GM12878 (cell line): ENCODE measurements around the gene TANC1. TPM values are rescaled to one million over a fixed set of nuclear protein-coding genes. Genes with fewer than 3 reads are reported as not detected.

Experiments used
- ATAC-seq: fragments of 200-7000 bp; cut with Tn5 transposase; 3 replicates; pipeline ENCODE4 v1.9.1; 2020; ENCODE audit warnings: mild to moderate bottlenecking, moderate library complexity
- BruUV-seq: library from RNA; stranded (reverse); fragments of 400-500 nt; replicated peaks from 2 replicates; lab custom pipeline; 2021; lab: Mats Ljungman, UMichigan
- CTCF ChIA-PET: fragments of 300-600 bp; sonication (Branson Sonifier 250); formaldehyde crosslinking; extraction: SDS; loops from one replicate; lab custom pipeline; 2021; ENCODE audit warnings: inconsistent platforms; lab: Yijun Ruan, JAX
- POLR2A ChIA-PET: fragments of 350-600 bp; formaldehyde crosslinking; extraction: SDS; loops from one replicate; lab custom pipeline; 2021; ENCODE audit warnings: inconsistent platforms; lab: Charles Lee
- RAD21 ChIA-PET: fragments of 300-600 bp; sonication (Branson Sonifier 250); formaldehyde crosslinking; loops from one replicate; lab custom pipeline; 2023; ENCODE audit warnings: antibody characterized with exemption; ENCODE audit not compliant: unreplicated experiment; lab: Charles Lee
- SMC1A ChIA-PET: fragments of 300-600 bp; sonication (Branson Sonifier 250); formaldehyde crosslinking; loops from one replicate; lab custom pipeline; 2023; ENCODE audit not compliant: unreplicated experiment, uncharacterized antibody; lab: Charles Lee
- DNase-seq: peaks from one replicate; pipeline ENCODE4 v3.0.0-alpha.2; 2011; ENCODE audit warnings: low read depth, low spot score
- FAIRE-seq: peaks from 3 replicates; lab custom pipeline; 2011; peaks lifted over from hg19 to GRCh38; lab: Jason Lieb, UNC
- H2AFZ ChIP-seq: 2 replicates; pipeline ENCODE4 v1.6.0; 2011; ENCODE audit warnings: low read depth, low read length, control low read depth; ENCODE audit not compliant: control insufficient read depth
- H3K27ac ChIP-seq: 2 replicates; pipeline ENCODE4 v1.5.1; 2011; ENCODE audit warnings: control low read depth; ENCODE audit not compliant: control insufficient read depth, insufficient read depth
- H3K27me3 ChIP-seq, 2 experiments: replicated peaks in 1 of 2; 2 replicates each; pipeline versions ENCODE4 v1.6.0 to v1.6.1; 2011; ENCODE audit warnings: low read length in 1 of 2; ENCODE audit not compliant: control insufficient read depth in 2 of 2, insufficient read depth in 2 of 2
- H3K36me3 ChIP-seq, 2 experiments: 2 replicates each; pipeline ENCODE4 v1.5.1; 2011; ENCODE audit warnings: low read length in 1 of 2; ENCODE audit not compliant: control insufficient read depth in 2 of 2, insufficient read depth in 2 of 2
- H3K4me1 ChIP-seq: 2 replicates; pipeline ENCODE4 v1.6.1; 2011; ENCODE audit warnings: mild to moderate bottlenecking, low read length, moderate library complexity, mixed read lengths; ENCODE audit not compliant: control insufficient read depth, insufficient read depth
- H3K4me2 ChIP-seq: 2 replicates; pipeline ENCODE4 v1.6.0; 2011; ENCODE audit warnings: control low read depth; ENCODE audit not compliant: control insufficient read depth, insufficient read depth
- H3K4me3 ChIP-seq: fragments of 200-600 bp; sonication (generic); 2 replicates; pipeline ENCODE4 v1.5.1; 2016
- H3K79me2 ChIP-seq: 2 replicates; pipeline ENCODE4 v1.6.0; 2011; ENCODE audit warnings: low read length; ENCODE audit not compliant: control insufficient read depth, insufficient read depth
- H3K9ac ChIP-seq: 2 replicates; pipeline ENCODE4 v1.8.0; 2011; ENCODE audit warnings: low read length, control low read depth, mixed read lengths; ENCODE audit not compliant: control insufficient read depth, insufficient read depth
- H3K9me3 ChIP-seq: replicated peaks from 3 replicates; pipeline ENCODE4 v1.5.1; 2011; ENCODE audit warnings: mild to moderate bottlenecking, low read length; ENCODE audit not compliant: control insufficient read depth, insufficient read depth
- H4K20me1 ChIP-seq: 2 replicates; pipeline ENCODE4 v1.6.0; 2011; ENCODE audit not compliant: control insufficient read depth, insufficient read depth
- CHD1 ChIP-seq: IDR thresholded peaks from 2 replicates; pipeline ENCODE4 v1.6.1; 2012; ENCODE audit warnings: low read depth, low read length, improper control_type of control experiment
- ESRRA ChIP-seq: IDR thresholded peaks from 2 replicates; pipeline ENCODE4 v1.6.1; 2012; ENCODE audit warnings: mild to moderate bottlenecking, low read length, improper control_type of control experiment
- EZH2 ChIP-seq: IDR thresholded peaks from 2 replicates; pipeline ENCODE4 v1.6.1; 2012; ENCODE audit warnings: low read depth, mild to moderate bottlenecking, control low read depth, inconsistent platforms, low read length, borderline replicate concordance; ENCODE audit not compliant: control insufficient read depth
- FOXM1 ChIP-seq: IDR thresholded peaks from 2 replicates; pipeline ENCODE4 v1.6.1; 2012; ENCODE audit warnings: low read depth, mild to moderate bottlenecking, inconsistent platforms, low read length, moderate library complexity
- HDGF ChIP-seq: fragments of 450-650 bp; IDR thresholded peaks from 2 replicates; pipeline ENCODE4 v1.6.1; 2016; ENCODE audit warnings: antibody characterized with exemption
- JUNB ChIP-seq: IDR thresholded peaks from 2 replicates; pipeline ENCODE4 v1.6.1; 2016; ENCODE audit warnings: antibody characterized with exemption, mild to moderate bottlenecking
- KLF5 ChIP-seq: fragments of 450-650 bp; IDR thresholded peaks from 2 replicates; pipeline ENCODE4 v1.6.1; 2014; ENCODE audit warnings: mild to moderate bottlenecking; ENCODE audit not compliant: partially characterized antibody
- MYC ChIP-seq: IDR thresholded peaks from 2 replicates; pipeline ENCODE4 v1.6.1; 2011; ENCODE audit warnings: mild to moderate bottlenecking, low read length, moderate library complexity, inconsistent platforms; ENCODE audit not compliant: insufficient read depth, insufficient replicate concordance, insufficient read length, severe bottlenecking
- PAX5 ChIP-seq: IDR thresholded peaks from 2 replicates; pipeline ENCODE4 v1.6.1; 2011; ENCODE audit warnings: low read depth, low read length, borderline replicate concordance
- POLR2AphosphoS2 ChIP-seq: IDR thresholded peaks from 2 replicates; pipeline ENCODE4 v1.6.1; 2011; ENCODE audit warnings: low read depth, mild to moderate bottlenecking, low read length, improper control_type of control experiment, moderate library complexity
- SUPT20H ChIP-seq: IDR thresholded peaks from 2 replicates; pipeline ENCODE4 v1.6.1; 2011; ENCODE audit warnings: low read depth, mild to moderate bottlenecking, low read length, moderate library complexity, borderline replicate concordance; ENCODE audit not compliant: control insufficient read depth
- TCF12 ChIP-seq: IDR thresholded peaks from 2 replicates; pipeline ENCODE4 v1.6.1; 2011; ENCODE audit warnings: low read depth, mild to moderate bottlenecking, low read length
- ZSCAN29 ChIP-seq: fragments of 450-650 bp; IDR thresholded peaks from 2 replicates; pipeline ENCODE4 v1.6.1; 2017; ENCODE audit warnings: mild to moderate bottlenecking, moderate library complexity
- WGBS: methylation state at CpG from one replicate; pipeline ENCODE4 v1.1.6; 2016; ENCODE audit warnings: low lambda C conversion rate; ENCODE audit not compliant: insufficient replicate concordance, insufficient coverage; ENCODE audit errors: missing lambda C conversion rate; 5-methylcytosine and 5-hydroxymethylcytosine counted together
- in situ Hi-C: fragments of 300-500 bp; cut with MboI; formaldehyde crosslinking; loops from 9 replicates; pipeline ENCODE4 v1.14.3; 2018; ENCODE audit warnings: mixed read lengths
- intact Hi-C: fragments of 100-400 bp; cut with micrococcal nuclease; formaldehyde crosslinking; loops from one replicate; pipeline ENCODE4 v1.14.2; 2022; ENCODE audit not compliant: unreplicated experiment
- polyA plus RNA-seq, 11 experiments: library from polyadenylated mRNA; depleted of rRNA in 4 of 11; unstranded in 6 of 11; stranded (reverse) in 5 of 11; fragments of >200 nt; fragmentation: Nextera tagmentation in 4 of 11; fragmentation: Illumina TruSeq in 1 of 11; extraction: Ambion mirVana in 4 of 11; extraction: Trizol in 1 of 11; gene quantifications; 1 replicate in 1 of 11; 2 replicates in 10 of 11; pipeline versions ENCODE4 v1.2.1 to v1.2.3, GENCODE V29; 2011 to 2016; ENCODE audit warnings: inconsistent platforms in 2 of 11, missing spikeins in 2 of 11, low read depth in 1 of 11
- total RNA-seq, 4 experiments: library from RNA; depleted of rRNA in 3 of 4; stranded (reverse); fragments of >200 nt in 3 of 4; fragmentation: Illumina TruSeq in 1 of 4; extraction: Trizol in 1 of 4; gene quantifications; 2 replicates each; pipeline versions ENCODE4 v1.2.1 to v1.2.3, GENCODE V29; 2013 to 2021
- TF ChIP-seq, protein P1 (sequence below): fragments of 450-650 bp; IDR thresholded peaks from 2 replicates; pipeline ENCODE4 v1.6.1; 2016; ENCODE audit warnings: mild to moderate bottlenecking

The TANC1 gene
- total and polyA plus RNA-seq, 10 of the 15 experiments (the other 5 are each of a cell fraction or from before 2014, with no cell fraction given), result 0.05 to 5.0 (median 0.34) TPM

DNA sequence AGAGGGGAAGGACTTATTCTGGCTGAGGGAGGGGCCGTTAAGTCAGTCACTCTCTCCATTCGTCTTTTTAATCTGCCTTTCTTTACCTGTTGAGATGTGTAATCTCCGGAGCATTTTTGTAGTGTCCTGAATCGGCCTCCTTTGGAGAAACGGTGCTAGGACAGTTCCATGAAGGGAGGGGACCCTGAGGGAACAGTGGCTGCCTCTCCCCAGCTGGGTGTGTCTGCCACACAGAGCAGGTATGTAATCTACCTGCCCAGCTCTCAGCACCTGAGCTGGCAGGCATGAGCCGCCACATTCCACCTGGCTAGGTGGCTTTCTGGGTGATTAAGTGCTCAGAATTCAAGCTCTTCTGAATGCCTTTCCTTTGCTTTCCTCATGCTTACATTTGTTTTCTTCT lies 186.9 kb downstream of the TANC1 start:
- CTCF ChIA-PET, result no interaction called here
- TF ChIP-seq FOXM1 (no peak), CHD1 (no peak), PAX5 (no peak), SUPT20H (no peak)
- no TSS peak for BruUV-seq

DNA sequence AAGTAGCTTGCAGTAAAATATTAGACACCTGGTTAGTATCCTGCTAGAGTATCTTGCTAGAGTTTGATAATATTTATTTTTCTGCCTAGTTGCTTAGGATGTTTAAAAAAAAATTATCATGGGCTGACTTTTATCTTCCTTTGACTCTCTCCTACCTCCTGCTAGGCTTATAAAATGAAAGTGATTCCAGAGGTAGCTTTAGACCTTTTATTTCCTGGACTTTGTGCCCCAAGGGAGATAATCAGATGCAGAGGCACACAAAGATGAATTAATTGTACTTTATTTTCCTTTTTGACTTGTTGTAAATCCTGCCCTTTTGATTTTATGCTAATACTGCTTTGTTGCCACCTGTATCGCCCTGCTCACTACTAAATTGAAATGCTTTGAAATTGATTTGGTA lies 187.4 kb downstream of the TANC1 start:
- RAD21 ChIA-PET, result interaction anchor here (1.0 kb wide), 1 partner anchor 22 kb away, joined by 3 read pairs; no protein-coding TSS in a partner anchor
- DNase-seq, result no peak
- CTCF ChIA-PET, result interaction anchor here (0.6 kb wide), 1 partner anchor 766 kb away, joined by 3 read pairs; no protein-coding TSS in a partner anchor
- no TSS peak for BruUV-seq
- H3K4me1 ChIP-seq, result 0 out of 2 replicates have a peak, but pooled peaks cover 6% of the 10 kb centered on the region
- SMC1A ChIA-PET, result interaction anchor here (0.8 kb wide), 2 partner anchors 93 to 161 kb away, joined by 3 read pairs; no protein-coding TSS in a partner anchor
- no peak overlapping the region for H3K4me2 ChIP-seq
- H2AFZ ChIP-seq, result no peak overlapping the region
- ATAC-seq, result no peak
- no peak overlapping the region for H3K27ac ChIP-seq
- POLR2A ChIA-PET, result no interaction called here
- in situ Hi-C loops (no loop called here), intact Hi-C loops (no loop called here)
- H3K79me2 ChIP-seq, result no peaks in the 10 kb centered on the region
- no peaks in the 10 kb centered on the region for H3K27me3 ChIP-seq
- no peak overlapping the region for H3K4me3 ChIP-seq
- H3K9ac ChIP-seq, result no peak overlapping the region
- H3K9me3 ChIP-seq, result no peaks in the 10 kb centered on the region
- no peaks in the 10 kb centered on the region for H4K20me1 ChIP-seq
- TF ChIP-seq KLF5, result no peak
- no peak for TF ChIP-seq HDGF
- no peak for TF ChIP-seq TCF12
- TF ChIP-seq ZSCAN29, result no peak
- no peak for TF ChIP-seq EZH2
- no peak for TF ChIP-seq POLR2AphosphoS2
- no peak for TF ChIP-seq MYC
- no peak for TF ChIP-seq ESRRA
- TF ChIP-seq, protein P1, sequence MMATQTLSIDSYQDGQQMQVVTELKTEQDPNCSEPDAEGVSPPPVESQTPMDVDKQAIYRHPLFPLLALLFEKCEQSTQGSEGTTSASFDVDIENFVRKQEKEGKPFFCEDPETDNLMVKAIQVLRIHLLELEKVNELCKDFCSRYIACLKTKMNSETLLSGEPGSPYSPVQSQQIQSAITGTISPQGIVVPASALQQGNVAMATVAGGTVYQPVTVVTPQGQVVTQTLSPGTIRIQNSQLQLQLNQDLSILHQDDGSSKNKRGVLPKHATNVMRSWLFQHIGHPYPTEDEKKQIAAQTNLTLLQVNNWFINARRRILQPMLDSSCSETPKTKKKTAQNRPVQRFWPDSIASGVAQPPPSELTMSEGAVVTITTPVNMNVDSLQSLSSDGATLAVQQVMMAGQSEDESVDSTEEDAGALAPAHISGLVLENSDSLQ, result no peak
- TF ChIP-seq JUNB, result no peak
- no peak for FAIRE-seq
- 96% methylated on average over 1 of the region's 1 CpG for WGBS
- H3K36me3 ChIP-seq, result no peaks in the 10 kb centered on the region

More for the DNA sequence above, 186.9 kb downstream of the TANC1 start:
- no peak for ATAC-seq
- H3K27ac ChIP-seq, result no peak overlapping the region
- no peaks in the 10 kb centered on the region for H3K27me3 ChIP-seq
- ChIA-PET SMC1A (interaction anchor here (0.8 kb wide), 2 partner anchors 94 to 162 kb away, joined by 3 read pairs; no protein-coding TSS in a partner anchor), RAD21 (interaction anchor here (1.0 kb wide), 1 partner anchor 22 kb away, joined by 3 read pairs; no protein-coding TSS in a partner anchor), POLR2A (no interaction called here)
- 60% methylated on average over 6 of the region's 6 CpGs for WGBS
- 0 out of 2 replicates have a peak, but pooled peaks cover 6% of the 10 kb centered on the region for H3K4me1 ChIP-seq
- no peak for FAIRE-seq
- no peak overlapping the region for H2AFZ ChIP-seq
- H3K4me3 ChIP-seq, result no peak overlapping the region
- H3K9me3 ChIP-seq, result no peaks in the 10 kb centered on the region
- in situ Hi-C loops, result no loop called here
- no peaks in the 10 kb centered on the region for H3K36me3 ChIP-seq
- H4K20me1 ChIP-seq, result no peaks in the 10 kb centered on the region
- H3K4me2 ChIP-seq, result no peak overlapping the region
- no peak overlapping the region for H3K9ac ChIP-seq
- DNase-seq, result no peak
- intact Hi-C loops, result no loop called here
- H3K79me2 ChIP-seq, result no peaks in the 10 kb centered on the region
